Gastrocnemius medialis (tissue), 4 donors: Measurements from ENCODE around the gene AQP12B.

Experiments
- CTCF ChIP-seq, 5 experiments: fragments of 450-650 bp in 3 of 5; fragments of 200-600 bp in 2 of 5; sonication (generic) in 2 of 5; IDR thresholded peaks in 4 of 5; conservative IDR thresholded peaks in 1 of 5; 1 replicate in 4 of 5; 2 replicates in 1 of 5; pipeline ENCODE4 v1.5.1; 2016 to 2019; ENCODE audit warnings: antibody characterized with exemption in 5 of 5, mild to moderate bottlenecking in 3 of 5, moderate library complexity in 3 of 5
- POLR2A ChIP-seq, 2 donors: fragments of 450-650 bp; IDR thresholded peaks; one replicate each; pipeline ENCODE4 v1.6.1; 2017; ENCODE audit warnings: antibody characterized with exemption in 2 of 2, mild to moderate bottlenecking in 2 of 2, moderate library complexity in 2 of 2

GRCh38 chr2:240643811-240644150 lies 38.9 kb downstream of the AQP12B start:
- no peak for TF ChIP-seq CTCF (IDR thresholded peaks at IDR 0.05 in 4 of 5, conservative IDR thresholded peaks at IDR 0.05 in 1 of 5)
- TF ChIP-seq POLR2A (IDR thresholded peaks at IDR 0.05) = no peak
